ENCODE data around the gene PLSCR1.

The PLSCR1 gene

GRCh38 chr3:146544002-146544928 lies at the start of gene PLSCR1:
Gene PLSCR1 (minus strand): TSS chr3:146544607. CDS start chr3:146536552, 8,055 bp downstream.
- in situ Hi-C loops (cut with HindIII; ENCODE audit: low sequenced_read_pairs), result no loop called here

DNA sequence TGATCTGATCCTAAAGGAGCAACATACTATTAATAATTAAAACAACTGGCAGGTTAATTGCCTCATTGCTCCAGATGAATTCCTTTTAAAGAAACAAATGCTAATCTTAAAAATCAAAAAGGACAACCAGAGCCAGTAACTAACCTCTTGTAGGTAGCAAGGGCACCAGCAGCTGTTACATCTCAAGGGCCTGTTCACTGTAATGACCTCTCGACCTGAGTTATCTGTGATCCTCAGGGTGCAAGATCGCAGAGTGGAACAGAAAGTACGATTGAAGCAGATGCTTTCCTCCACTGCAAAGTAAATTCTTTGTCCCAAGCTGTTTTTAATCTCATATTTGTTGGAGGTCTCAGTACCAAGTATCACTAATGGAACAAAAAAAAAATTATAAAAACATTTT lies 49.4 kb upstream of the PLSCR1 start:
- in situ Hi-C loops (cut with HindIII; ENCODE audit: low sequenced_read_pairs), result no loop called here

DNA sequence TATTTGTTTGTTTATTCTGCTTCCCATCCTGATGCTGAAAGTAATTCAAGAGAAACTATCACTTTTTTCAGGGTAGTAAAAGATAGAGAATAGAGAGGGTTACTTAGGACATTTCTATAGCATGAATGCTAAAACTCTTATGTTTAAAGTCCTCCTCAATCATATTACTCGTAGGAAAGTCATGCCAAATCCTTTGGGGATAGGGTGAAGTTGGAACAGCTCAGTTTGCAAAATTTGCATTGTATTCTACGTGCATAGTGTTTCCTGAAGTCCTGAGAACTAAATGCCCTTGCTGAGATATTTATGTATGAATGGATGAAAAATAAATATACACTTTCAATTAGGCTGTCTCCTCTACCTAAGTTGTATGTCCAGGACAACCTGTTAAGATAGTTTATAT lies 46.1 kb upstream of the PLSCR1 start:
- in situ Hi-C loops (cut with HindIII; ENCODE audit: low sequenced_read_pairs), result no loop called here

GRCh38 chr3:146589899-146590508 lies 45.6 kb upstream of the PLSCR1 start:
- in situ Hi-C loops (cut with HindIII; ENCODE audit: low sequenced_read_pairs), result no loop called here

DNA sequence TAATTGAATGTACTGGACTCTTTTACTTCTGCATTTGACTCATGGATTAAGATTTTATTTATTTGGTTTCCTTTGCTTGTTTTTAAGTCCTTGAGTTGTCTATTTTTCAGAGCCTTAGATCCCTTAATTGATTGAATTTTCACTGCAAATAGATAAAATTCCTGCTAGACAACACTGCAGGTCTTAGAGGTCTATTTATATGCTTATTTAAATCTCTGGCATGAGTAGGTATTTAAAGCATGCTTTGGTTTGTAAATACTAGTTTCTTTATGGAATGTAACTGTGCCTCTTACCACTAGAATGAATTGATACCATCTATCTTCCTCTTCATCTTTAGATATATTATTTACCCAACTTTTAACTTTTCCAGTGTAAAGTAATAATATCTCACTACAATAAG lies 40.7 kb upstream of the PLSCR1 start:
- in situ Hi-C loops (cut with HindIII; ENCODE audit: low sequenced_read_pairs), result no loop called here

GRCh38 chr3:146581951-146582467 lies 37.6 kb upstream of the PLSCR1 start:
- in situ Hi-C loops (cut with HindIII; ENCODE audit: low sequenced_read_pairs), result no loop called here

- in situ Hi-C loops (cut with HindIII; ENCODE audit: low sequenced_read_pairs), result no loop called here
Measured at GRCh38 chr3:146581080-146581601, 36.7 kb upstream of the PLSCR1 start.

DNA sequence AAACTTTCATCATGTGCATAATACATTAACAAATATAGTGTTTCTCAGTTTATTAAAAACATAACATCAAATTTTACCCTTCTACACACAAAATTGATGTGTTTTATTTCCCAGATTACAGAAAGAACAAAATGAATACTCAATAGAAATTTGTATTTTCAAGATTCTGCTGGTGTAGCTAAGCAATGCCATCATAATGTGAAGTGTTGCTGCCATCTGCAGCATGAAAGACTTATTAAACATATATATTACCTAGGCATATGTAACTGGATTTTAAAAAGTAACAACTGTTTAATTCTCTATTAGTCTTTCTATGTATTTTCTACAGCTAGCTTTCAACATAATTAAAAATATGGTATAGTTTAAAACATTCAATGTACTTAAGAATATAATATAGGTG lies 33.3 kb upstream of the PLSCR1 start:
- in situ Hi-C loops (cut with HindIII; ENCODE audit: low sequenced_read_pairs), result no loop called here

DNA sequence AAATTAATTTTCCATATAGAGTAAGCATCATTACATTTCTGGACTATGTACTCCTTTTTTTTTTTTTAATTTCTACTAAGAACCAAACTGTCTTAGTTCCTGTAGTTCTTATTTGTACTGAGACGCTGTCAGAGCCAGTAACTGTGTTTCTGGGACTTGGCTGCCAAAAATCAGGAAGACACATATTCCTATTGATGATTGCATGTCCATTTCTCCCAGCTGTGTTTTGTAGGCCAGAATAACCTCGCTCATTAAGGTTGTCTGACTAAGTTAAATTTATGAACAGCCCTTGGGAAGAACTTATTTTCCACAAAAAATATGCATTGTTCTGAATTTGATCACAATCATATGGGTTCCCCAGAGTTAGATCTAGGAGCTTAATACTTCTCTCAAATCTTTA lies 31.2 kb upstream of the PLSCR1 start:
- in situ Hi-C loops (cut with HindIII; ENCODE audit: low sequenced_read_pairs), result no loop called here

DNA sequence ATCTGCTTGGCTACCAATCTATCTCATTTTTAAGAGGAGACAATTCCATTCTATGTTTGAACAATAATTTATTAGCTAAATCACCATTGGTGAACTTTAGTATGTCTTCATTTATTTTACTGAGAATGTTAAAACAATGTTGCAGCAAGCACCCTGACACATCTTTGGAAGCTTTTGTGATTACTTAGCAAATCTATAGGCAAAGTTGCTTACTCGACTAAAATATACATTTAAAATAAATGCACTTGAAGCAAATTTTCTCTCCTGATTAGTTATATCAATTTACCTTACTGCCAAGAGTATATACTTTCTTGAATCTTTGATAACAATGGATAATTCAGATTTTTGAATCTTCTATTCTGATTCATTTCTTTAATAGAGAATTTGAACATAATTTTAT lies 29.8 kb upstream of the PLSCR1 start:
- in situ Hi-C loops (cut with HindIII; ENCODE audit: low sequenced_read_pairs), result no loop called here

DNA sequence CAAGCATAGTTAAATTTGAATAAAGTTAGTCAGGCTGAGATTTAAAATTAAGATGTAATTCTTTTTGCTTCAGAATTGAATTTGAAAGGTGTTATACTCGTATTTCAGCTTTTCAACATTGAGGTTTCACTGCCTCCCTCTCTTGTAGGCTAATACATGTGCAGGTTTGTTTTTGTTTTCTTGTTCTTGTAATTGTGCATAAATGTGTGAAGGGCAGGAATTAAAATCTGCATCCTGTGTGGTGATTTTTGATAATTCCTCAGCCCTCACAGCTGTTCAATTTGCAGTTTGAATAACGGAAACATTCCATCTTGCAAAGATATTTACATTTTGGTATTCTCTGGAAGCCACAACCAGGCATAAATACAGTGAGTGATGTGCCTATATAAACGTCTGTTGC lies 24.9 kb upstream of the PLSCR1 start:
- in situ Hi-C loops (cut with HindIII; ENCODE audit: low sequenced_read_pairs), result no loop called here

- in situ Hi-C loops (cut with HindIII; ENCODE audit: low sequenced_read_pairs), result no loop called here
Measured at GRCh38 chr3:146566138-146566537, 21.7 kb upstream of the PLSCR1 start.

- in situ Hi-C loops (cut with HindIII; ENCODE audit: low sequenced_read_pairs), result no loop called here
Measured at GRCh38 chr3:146561879-146562278, 17.5 kb upstream of the PLSCR1 start.

- in situ Hi-C loops (cut with HindIII; ENCODE audit: low sequenced_read_pairs), result no loop called here
Measured at GRCh38 chr3:146561463-146561862, 17.1 kb upstream of the PLSCR1 start.

DNA sequence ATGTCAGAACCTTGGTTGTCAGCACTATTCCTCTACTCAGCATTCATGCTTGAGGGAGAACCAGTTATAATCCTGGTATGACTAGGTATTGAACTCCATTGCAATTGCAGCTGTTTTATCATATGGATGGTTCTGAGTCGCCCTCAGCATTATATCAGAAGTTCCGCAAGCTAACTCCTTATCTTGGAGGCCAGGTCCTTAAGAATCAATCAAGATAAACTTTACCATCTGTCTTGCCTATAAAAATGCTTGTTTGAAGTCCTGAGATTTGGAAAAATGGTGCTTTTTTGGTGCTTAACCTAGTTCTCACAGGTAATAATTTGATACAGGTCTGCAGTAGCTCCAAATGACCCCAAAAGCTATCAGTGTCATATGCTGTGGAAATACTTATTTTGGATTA lies 16.3 kb upstream of the PLSCR1 start:
- in situ Hi-C loops (cut with HindIII; ENCODE audit: low sequenced_read_pairs), result no loop called here

DNA sequence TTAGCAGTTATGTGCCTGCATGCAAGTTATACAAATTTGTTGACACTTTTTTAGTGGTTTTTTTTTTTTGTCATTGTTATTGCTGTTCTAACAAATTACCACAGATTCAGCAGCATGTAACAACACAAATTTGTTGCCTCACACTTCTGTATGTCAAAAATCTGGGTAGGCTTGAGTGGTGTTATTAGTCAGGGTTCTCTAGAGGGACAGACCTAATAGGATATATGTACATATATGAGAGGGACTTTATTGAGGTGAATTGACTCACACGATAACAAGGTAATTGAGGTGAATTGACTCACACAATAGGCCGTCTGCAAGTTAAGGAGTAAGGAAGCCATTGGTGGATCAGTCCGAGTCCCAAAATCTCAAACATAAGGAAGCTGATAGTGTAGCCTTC lies 15.0 kb upstream of the PLSCR1 start:
- in situ Hi-C loops (cut with HindIII; ENCODE audit: low sequenced_read_pairs), result no loop called here

GRCh38 chr3:146558781-146559180 lies 14.4 kb upstream of the PLSCR1 start:
- in situ Hi-C loops (cut with HindIII; ENCODE audit: low sequenced_read_pairs), result no loop called here

DNA sequence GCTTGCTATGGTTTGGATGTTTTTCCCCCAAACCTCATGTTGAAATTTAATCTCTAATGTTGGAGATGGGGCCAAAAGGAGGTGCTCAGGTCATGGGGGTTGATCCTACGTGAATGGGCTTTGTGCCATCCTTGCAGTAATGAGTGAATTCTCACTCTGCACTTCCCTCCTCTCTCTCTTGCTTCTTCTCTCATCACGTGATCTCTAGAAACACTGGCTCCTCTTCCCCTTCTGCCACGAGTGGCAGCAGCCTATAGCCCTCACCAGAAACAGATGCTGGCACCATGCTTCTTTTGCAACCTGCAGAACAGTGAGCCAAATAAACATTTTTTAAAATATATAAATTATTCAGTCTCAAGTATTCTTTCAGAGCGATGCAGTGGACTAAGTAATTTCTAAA lies 13.3 kb upstream of the PLSCR1 start:
- in situ Hi-C loops (cut with HindIII; ENCODE audit: low sequenced_read_pairs), result no loop called here

GRCh38 chr3:146555311-146555710 lies 10.9 kb upstream of the PLSCR1 start:
- in situ Hi-C loops (cut with HindIII; ENCODE audit: low sequenced_read_pairs), result no loop called here

DNA sequence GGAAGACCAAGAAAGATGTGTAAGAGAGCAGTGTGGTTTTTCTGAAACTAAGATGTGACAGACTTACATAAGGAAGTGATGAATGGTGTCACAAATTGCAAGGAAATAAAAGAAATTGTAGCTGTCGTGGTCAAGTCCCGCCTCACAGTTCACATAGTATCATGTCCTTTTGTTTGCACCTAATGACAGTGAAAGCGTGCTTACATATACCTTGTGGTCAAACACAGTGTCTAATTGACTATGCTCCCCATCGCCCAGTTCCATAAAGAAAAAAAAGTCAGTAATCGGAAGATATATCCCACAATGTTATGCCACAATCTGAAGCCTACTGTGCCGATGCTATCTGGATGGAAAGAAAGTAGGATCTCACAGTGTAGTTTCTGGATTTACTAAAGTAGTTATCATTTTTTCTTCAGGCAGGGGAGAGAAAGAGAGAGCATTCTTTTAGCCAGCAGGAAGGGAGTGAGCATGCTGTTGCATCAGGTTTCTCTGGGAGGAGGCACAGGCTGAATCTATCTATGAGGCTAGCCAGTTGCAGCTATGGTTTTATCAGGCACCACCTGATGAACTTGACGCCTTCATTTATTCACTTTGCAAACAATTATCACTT lies 9.8 kb upstream of the PLSCR1 start:
- in situ Hi-C loops (cut with HindIII; ENCODE audit: low sequenced_read_pairs), result no loop called here

- in situ Hi-C loops (cut with HindIII; ENCODE audit: low sequenced_read_pairs), result no loop called here
Measured at GRCh38 chr3:146550743-146551510, 6.5 kb upstream of the PLSCR1 start.
